ENCODE data around the gene MSRB3.

DNA sequence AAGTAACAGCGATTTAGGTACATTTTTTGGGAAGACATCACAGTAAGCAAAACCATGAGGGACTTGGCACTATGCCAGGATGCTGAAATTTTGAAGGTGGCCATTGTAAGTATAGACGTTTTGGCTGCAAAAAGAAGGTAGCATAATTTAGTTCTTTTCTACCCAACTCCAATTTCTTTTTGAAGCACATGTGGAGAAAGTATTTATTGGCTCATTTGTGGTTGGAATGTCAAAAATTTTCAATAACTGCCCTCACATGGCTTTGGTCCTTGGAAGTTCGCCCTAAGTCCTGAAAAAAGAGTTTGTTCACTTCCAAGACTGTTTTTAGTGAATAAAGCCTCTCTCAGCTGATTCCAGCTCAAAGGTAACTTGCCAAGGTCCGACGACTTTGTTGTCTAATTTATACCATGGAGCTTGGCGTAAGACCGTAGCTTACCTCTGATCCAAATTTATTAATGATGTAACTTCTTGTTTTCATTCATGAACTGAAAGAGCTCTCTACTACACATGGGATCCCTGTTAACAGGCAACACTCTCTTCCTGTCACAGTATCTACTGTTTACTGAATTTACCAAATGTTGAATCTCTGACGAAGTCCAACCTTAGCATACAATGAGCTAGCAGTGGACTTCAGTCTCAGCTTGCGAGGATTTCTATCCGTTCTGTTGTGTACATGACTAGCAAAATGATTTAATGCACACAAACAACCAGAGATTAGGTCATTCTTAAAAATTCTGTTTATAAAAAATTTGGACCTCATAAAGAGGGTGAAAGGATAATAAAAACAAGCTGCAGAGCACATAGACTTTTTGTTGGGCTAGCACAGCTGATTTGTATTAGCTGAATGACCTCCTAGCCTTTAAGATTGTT, 49.0 kb downstream of the MSRB3 start:
- TF ChIP-seq, protein P1, sequence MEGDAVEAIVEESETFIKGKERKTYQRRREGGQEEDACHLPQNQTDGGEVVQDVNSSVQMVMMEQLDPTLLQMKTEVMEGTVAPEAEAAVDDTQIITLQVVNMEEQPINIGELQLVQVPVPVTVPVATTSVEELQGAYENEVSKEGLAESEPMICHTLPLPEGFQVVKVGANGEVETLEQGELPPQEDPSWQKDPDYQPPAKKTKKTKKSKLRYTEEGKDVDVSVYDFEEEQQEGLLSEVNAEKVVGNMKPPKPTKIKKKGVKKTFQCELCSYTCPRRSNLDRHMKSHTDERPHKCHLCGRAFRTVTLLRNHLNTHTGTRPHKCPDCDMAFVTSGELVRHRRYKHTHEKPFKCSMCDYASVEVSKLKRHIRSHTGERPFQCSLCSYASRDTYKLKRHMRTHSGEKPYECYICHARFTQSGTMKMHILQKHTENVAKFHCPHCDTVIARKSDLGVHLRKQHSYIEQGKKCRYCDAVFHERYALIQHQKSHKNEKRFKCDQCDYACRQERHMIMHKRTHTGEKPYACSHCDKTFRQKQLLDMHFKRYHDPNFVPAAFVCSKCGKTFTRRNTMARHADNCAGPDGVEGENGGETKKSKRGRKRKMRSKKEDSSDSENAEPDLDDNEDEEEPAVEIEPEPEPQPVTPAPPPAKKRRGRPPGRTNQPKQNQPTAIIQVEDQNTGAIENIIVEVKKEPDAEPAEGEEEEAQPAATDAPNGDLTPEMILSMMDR (IDR thresholded peaks at IDR 0.05): no peak
- no peak for TF ChIP-seq EP300 (IDR thresholded peaks at IDR 0.05; ENCODE audit: low read depth)
- TF ChIP-seq POLR2A (IDR thresholded peaks at IDR 0.05): no peak
- TF ChIP-seq POLR2AphosphoS5 (IDR thresholded peaks at IDR 0.05): no peak
